HG02623 (cell line): Measurements from ENCODE around the gene NFXL1.
"Not testable (repeated sequence)": the region's sequence is repeated elsewhere in the genome, so short reads cannot be mapped to it uniquely, and the experiment has no call there.

ENCODE experiments used
- ATAC-seq: cut with Tn5 transposase; IDR thresholded peaks from one replicate; pipeline ENCODE4 v1.9.1; 2021; ENCODE audit warnings: moderate library complexity; ENCODE audit not compliant: unreplicated experiment

Gene NFXL1

GRCh38 chr4:47914220-47914925 lies at the start of gene NFXL1:
TSS of gene NFXL1 (minus strand) at chr4:47914583. CDS start at chr4:47914203, 380 bp downstream.
- peak; percentile 95 for ATAC-seq

- no peak for ATAC-seq
Observed at GRCh38 chr4:47954677-47955076, 40.3 kb upstream of the NFXL1 start.

- no peak for ATAC-seq
Observed at GRCh38 chr4:47954245-47954644, 39.9 kb upstream of the NFXL1 start.

DNA sequence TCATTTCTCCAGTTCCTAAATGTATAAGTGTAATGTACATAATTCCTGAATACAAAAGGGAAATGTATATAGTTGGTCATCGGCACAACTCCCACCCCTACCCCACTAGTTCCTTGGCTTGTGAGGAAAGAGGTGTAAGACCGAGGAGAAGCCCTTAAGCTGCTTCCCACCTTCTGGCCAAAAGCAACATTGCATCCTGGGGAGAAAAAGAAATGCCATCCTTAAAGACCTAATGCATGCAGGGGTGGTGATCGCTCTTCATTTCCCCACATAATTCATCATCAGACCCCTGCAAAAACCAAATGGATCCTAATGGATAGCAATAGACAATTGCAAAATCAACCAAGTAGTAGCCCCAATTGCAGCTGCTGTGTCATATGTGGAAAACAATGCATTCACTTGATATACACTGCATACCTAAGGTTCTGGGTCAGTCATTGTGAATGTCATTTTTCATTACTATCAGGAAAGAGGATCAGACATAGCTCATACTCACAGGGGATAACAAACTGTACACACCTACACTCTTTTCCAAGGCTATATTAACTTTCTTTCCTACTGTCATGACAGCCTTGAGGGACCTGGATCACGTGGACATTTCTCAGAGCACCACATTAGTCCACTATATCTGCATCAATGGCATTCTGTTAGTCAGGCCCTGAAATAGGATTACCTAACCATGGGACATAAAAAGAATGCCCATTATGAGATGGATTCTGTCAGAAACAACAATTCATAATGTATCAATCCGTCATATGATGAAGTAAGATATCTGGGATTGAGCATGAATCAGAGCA lies 31.7 kb upstream of the NFXL1 start:
- no peak for ATAC-seq

DNA sequence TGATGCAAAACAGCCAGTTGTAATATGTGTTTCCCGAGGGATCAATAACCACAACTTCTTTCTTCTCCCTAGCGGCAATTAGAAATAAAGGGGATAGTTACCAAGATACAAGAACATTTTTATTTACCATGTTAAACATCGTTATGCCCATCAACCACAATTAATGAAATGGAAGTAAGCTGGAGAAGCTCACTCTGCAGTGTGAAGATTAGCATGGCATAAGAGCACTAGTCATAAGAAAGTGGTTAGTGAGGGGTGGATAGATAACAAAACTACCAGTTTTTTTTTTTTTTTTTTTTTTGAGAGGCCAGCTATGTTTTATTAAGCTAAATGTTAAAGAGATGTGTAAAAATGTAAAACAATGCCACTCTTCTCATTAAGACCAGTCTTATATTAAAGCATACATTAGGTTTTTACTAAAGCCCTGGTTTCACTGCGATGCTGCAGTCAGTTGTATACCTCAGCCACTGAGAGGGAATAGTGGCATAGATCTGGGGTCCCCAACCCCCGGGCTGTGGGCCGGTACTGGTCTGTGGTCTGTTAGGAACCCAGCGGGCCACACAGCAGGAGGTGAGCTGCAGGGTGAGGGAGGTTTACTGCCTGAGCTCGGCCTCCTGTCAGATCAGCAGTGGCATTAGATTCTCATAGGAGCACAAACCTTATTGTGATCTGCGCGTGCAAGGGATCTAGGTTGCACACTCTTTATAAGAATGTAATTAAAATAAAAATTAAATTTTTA lies 27.9 kb upstream of the NFXL1 start:
- ATAC-seq: no peak

GRCh38 chr4:47939456-47939855 lies 25.1 kb upstream of the NFXL1 start:
- ATAC-seq: no peak

GRCh38 chr4:47936336-47936735 lies 22.0 kb upstream of the NFXL1 start:
- no peak for ATAC-seq

GRCh38 chr4:47933840-47934239 lies 19.5 kb upstream of the NFXL1 start:
- ATAC-seq: peak; percentile 78

GRCh38 chr4:47930971-47931804 lies 16.8 kb upstream of the NFXL1 start:
- no peak for ATAC-seq

GRCh38 chr4:47929682-47930201 lies 15.4 kb upstream of the NFXL1 start:
- ATAC-seq: no peak

DNA sequence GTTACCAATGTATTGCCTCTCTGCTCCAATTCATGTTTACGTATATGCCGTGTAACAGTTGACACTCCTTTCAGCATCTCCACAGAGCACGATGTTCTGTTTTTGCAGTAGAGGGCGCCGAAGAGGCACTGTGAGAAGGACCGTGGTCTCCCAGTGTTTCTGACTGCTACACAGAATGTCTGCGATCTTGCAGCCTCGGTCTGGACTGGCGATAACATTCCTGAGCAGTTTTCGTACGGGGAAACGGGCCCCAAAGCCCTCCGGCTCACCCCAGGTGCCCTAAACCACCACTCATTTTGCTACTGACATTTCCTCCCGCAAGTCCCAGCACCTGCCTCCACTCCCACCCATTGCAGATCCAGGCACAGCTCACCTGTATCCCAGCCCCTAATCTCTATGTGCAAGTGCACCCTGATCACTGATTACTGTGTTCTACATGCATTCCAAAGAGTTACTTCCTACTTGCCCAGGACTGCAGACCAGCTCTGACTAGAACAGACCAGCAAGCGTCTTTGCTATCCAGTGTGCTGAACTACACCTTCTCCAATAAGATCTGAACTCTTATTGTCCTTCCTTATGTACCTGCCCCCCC lies 12.4 kb upstream of the NFXL1 start:
- ATAC-seq: peak; percentile 98

DNA sequence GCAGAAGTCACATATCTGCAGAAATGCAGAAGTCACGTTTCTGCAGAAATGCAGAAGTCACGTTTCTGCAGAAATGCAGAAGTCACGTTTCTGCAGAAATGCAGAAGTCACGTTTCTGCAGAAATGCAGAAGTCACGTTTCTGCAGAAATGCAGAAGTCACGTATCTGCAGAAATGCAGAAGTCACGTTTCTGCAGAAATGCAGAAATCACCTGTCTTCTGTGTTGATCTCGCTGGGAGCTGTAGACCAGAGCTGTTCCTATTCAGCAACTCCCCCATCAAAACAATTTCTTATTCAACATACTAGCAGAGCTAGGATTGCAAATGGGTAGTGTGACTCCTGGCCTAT lies 8.9 kb upstream of the NFXL1 start:
- not testable (repeated sequence) for ATAC-seq

DNA sequence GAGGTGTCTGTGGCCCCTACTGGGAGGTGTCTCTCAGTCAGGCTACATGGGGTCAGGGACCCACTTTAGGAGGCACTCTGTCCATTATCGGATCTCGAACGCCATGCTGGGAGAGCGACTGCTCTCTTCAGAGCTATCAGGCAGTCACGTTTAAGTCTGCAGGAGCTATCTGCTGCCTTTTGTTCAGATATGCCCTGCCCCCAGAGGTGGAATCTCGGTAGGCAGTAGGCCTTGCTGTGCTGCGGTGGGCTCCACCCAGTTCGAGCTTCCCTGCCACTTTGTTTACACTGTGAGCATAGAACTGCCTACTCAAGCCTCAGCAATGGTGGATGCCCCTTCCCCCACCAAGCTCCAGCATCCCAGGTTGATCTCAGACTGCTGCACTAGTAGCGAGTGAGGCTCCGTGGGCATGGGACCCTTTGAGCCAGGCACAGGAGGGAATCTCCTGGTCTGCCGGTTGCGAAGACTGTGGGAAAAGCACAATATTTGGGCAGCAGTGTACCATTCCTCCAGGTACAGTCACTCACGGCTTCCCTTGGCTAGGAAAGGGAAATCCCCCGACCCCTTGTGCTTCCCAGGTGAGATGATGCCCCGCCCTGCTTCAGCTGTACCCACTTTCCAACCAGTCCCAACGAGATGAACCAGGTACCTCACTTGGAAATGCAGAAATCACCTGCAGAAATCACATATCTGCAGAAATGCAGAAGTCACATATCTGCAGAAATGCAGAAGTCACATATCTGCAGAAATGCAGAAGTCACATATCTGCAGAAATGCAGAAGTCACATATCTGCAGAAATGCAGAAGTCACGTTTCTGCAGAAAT lies 8.3 kb upstream of the NFXL1 start:
- not testable (repeated sequence) for ATAC-seq

DNA sequence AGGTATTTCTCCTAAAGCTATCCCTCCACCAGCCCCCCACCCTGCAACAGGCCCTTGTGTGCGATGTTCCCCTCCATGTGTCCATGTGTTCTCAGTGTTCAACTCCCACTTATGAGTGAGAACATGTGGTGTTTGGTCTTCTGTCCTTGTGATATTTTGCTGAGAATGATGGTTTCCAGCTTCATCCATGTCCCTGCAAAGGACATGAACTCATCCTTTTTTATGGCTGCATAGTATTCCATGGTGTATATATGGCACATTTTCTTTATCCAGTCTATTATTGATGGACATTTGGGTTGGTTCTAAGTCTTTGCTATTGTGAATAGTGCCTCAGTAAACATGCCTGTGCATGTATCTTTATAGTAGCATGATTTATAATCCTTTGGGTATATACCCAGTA lies 2.8 kb upstream of the NFXL1 start:
- ATAC-seq: not testable (repeated sequence)

GRCh38 chr4:47915378-47915777 lies 995 bp upstream of the NFXL1 start:
- no peak for ATAC-seq

DNA sequence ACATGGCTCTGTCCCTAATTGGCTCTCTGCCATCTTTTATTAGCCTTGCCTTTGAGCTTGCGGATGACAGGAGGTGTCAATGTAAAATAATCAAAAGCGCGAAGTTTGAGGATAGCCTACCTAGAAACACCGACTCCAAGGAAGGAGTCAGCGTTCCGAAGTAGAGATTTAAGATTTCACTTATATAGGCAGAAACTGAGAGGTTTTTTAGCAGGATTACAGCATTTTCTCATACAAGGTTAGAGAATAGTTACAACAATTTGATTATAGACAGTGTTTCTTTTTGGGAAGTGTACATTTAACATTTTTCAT lies 499 bp upstream of the NFXL1 start:
- ATAC-seq: peak; percentile 16

- ATAC-seq: peak; percentile 15
Observed at GRCh38 chr4:47913861-47914219, 543 bp downstream of the NFXL1 start.

DNA sequence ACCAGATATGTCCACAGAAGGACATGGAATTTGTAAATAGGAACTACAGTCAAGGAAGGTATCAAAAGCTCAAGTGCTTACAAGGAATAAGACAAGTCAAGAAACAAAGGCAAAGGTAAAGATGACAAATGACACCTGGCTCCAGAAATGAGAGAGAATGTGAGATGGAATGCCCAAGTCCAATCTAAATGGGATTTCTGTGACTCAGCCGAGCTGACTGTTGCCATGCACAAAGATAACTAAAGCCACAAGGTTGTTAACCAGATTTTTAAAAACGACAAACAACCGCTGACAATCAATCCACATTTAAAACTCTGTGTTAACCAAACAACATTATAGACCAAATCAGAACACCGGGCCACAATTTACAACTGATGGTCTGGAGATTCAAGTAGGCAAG lies 1.1 kb downstream of the NFXL1 start:
- no peak for ATAC-seq

GRCh38 chr4:47907089-47907646 lies 7.2 kb downstream of the NFXL1 start:
- no peak for ATAC-seq
